Hepatocyte (in vitro differentiated cells): ENCODE results near the gene TDRD12.

Source experiments
- CTCF ChIP-seq: fragments of 200-600 bp; sonication (generic); IDR thresholded peaks from 2 replicates; pipeline ENCODE4 v1.5.1; 2016; ENCODE audit warnings: antibody characterized with exemption, mild to moderate bottlenecking; ENCODE audit not compliant: poor library complexity
- EZH2phosphoT487 ChIP-seq: fragments of 200-600 bp; sonication (generic); IDR thresholded peaks from one replicate; pipeline ENCODE4 v1.6.1; 2018; ENCODE audit warnings: antibody characterized with exemption, mild to moderate bottlenecking, low read depth, moderate library complexity; ENCODE audit not compliant: unreplicated experiment, severe bottlenecking

- TF ChIP-seq CTCF = no peak
- TF ChIP-seq EZH2phosphoT487 = no peak
Measured at GRCh38 chr19:32779082-32779481, 59.5 kb downstream of the TDRD12 start.
